ENCODE results near the gene MIAT. TPM values are rescaled to one million over a fixed set of nuclear protein-coding genes. Genes with fewer than 3 reads are reported as not detected.

The MIAT gene
- total and polyA plus RNA-seq, 4 donors, result 0.18 to 1.5 (median 0.73) TPM

DNA sequence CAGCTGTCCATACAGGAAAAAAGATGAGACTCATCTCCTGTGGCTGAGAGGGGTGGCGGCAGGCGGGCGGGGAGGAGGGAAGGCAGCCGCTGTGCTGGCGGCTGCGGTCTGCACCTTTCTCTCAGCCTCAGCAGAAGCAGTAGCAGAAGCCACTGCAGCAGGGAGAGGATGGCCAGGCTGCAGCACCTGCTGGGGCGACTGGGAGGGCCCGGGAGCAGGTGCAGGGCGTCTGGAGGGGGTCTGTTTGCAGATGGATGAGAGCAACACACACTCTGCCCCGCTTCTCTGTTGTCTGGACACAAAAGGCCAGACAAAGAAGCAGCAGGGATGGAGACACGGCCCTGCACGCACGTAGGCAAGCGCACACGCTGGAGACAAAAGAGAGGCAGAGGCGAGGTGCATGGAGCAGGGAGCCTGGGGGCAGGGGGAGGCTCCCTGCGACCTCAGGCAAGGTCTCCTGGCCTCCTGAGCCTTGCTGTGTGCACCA, 9.3 kb upstream of the MIAT start:
- peaks cover 0 to 2% (median 0%) of the 10 kb centered on the region in 4 donors for H3K27me3 ChIP-seq (ENCODE audit: control insufficient read depth in 4 of 4, insufficient read depth in 4 of 4, low read length in 3 of 4)
- H3K4me1 ChIP-seq (ENCODE audit: control insufficient read depth in 4 of 4, insufficient read depth in 4 of 4, low read length in 3 of 4), result peaks cover 0 to 10% (median under 1%) of the 10 kb centered on the region in 4 donors
- no peaks in the 10 kb centered on the region for H3K9me3 ChIP-seq (ENCODE audit: control insufficient read depth in 4 of 4, low read length in 3 of 4)
- no peak for DNase-seq (ENCODE audit: low spot score)
- H3K4me3 ChIP-seq (ENCODE audit: low read depth in 1 of 3, low read length in 3 of 3), result no peak overlapping the region
- no peak overlapping the region for H3K27ac ChIP-seq (ENCODE audit: low read depth in 1 of 2, low read length in 2 of 2)
- 27% methylated on average over 17 of the region's 17 CpGs for WGBS
- H3K9ac ChIP-seq (ENCODE audit: low read depth in 1 of 2, low read length in 2 of 2), result no peak overlapping the region
- TF ChIP-seq, protein P1, sequence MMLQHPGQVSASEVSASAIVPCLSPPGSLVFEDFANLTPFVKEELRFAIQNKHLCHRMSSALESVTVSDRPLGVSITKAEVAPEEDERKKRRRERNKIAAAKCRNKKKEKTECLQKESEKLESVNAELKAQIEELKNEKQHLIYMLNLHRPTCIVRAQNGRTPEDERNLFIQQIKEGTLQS (IDR thresholded peaks at IDR 0.05), result no peak
- no peak for TF ChIP-seq JUND (IDR thresholded peaks at IDR 0.05)
- TF ChIP-seq RAD21 (IDR thresholded peaks at IDR 0.05), result no peak
- no peak for TF ChIP-seq HNF4A (conservative IDR thresholded peaks at IDR 0.05)
- TF ChIP-seq HNF4G (IDR thresholded peaks at IDR 0.05), result no peak
- no peak for TF ChIP-seq EGR1 (IDR thresholded peaks at IDR 0.05; ENCODE audit: low read depth in 2 of 2)
- TF ChIP-seq, protein P2, sequence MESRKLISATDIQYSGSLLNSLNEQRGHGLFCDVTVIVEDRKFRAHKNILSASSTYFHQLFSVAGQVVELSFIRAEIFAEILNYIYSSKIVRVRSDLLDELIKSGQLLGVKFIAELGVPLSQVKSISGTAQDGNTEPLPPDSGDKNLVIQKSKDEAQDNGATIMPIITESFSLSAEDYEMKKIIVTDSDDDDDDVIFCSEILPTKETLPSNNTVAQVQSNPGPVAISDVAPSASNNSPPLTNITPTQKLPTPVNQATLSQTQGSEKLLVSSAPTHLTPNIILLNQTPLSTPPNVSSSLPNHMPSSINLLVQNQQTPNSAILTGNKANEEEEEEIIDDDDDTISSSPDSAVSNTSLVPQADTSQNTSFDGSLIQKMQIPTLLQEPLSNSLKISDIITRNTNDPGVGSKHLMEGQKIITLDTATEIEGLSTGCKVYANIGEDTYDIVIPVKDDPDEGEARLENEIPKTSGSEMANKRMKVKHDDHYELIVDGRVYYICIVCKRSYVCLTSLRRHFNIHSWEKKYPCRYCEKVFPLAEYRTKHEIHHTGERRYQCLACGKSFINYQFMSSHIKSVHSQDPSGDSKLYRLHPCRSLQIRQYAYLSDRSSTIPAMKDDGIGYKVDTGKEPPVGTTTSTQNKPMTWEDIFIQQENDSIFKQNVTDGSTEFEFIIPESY (IDR thresholded peaks at IDR 0.05), result no peak
- TF ChIP-seq NR2F2 (IDR thresholded peaks at IDR 0.05), result no peak
- TF ChIP-seq, protein P3, sequence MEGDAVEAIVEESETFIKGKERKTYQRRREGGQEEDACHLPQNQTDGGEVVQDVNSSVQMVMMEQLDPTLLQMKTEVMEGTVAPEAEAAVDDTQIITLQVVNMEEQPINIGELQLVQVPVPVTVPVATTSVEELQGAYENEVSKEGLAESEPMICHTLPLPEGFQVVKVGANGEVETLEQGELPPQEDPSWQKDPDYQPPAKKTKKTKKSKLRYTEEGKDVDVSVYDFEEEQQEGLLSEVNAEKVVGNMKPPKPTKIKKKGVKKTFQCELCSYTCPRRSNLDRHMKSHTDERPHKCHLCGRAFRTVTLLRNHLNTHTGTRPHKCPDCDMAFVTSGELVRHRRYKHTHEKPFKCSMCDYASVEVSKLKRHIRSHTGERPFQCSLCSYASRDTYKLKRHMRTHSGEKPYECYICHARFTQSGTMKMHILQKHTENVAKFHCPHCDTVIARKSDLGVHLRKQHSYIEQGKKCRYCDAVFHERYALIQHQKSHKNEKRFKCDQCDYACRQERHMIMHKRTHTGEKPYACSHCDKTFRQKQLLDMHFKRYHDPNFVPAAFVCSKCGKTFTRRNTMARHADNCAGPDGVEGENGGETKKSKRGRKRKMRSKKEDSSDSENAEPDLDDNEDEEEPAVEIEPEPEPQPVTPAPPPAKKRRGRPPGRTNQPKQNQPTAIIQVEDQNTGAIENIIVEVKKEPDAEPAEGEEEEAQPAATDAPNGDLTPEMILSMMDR (IDR thresholded peaks at IDR 0.05; ENCODE audit: low read depth, low read length, missing input control), result no peak
- TF ChIP-seq, protein P4, sequence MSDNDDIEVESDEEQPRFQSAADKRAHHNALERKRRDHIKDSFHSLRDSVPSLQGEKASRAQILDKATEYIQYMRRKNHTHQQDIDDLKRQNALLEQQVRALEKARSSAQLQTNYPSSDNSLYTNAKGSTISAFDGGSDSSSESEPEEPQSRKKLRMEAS (IDR thresholded peaks at IDR 0.05), result no peak
- TF ChIP-seq TAF1 (conservative IDR thresholded peaks at IDR 0.05), result no peak
- no peak for TF ChIP-seq RXRA (IDR thresholded peaks at IDR 0.05)
- no peak for TF ChIP-seq GABPA (IDR thresholded peaks at IDR 0.05 in 1 of 2, conservative IDR thresholded peaks at IDR 0.05 in 1 of 2)
- no peak for TF ChIP-seq FOXA2 (IDR thresholded peaks at IDR 0.05)
- no peak for TF ChIP-seq FOXA1 (IDR thresholded peaks at IDR 0.05)
- TF ChIP-seq, protein P5, sequence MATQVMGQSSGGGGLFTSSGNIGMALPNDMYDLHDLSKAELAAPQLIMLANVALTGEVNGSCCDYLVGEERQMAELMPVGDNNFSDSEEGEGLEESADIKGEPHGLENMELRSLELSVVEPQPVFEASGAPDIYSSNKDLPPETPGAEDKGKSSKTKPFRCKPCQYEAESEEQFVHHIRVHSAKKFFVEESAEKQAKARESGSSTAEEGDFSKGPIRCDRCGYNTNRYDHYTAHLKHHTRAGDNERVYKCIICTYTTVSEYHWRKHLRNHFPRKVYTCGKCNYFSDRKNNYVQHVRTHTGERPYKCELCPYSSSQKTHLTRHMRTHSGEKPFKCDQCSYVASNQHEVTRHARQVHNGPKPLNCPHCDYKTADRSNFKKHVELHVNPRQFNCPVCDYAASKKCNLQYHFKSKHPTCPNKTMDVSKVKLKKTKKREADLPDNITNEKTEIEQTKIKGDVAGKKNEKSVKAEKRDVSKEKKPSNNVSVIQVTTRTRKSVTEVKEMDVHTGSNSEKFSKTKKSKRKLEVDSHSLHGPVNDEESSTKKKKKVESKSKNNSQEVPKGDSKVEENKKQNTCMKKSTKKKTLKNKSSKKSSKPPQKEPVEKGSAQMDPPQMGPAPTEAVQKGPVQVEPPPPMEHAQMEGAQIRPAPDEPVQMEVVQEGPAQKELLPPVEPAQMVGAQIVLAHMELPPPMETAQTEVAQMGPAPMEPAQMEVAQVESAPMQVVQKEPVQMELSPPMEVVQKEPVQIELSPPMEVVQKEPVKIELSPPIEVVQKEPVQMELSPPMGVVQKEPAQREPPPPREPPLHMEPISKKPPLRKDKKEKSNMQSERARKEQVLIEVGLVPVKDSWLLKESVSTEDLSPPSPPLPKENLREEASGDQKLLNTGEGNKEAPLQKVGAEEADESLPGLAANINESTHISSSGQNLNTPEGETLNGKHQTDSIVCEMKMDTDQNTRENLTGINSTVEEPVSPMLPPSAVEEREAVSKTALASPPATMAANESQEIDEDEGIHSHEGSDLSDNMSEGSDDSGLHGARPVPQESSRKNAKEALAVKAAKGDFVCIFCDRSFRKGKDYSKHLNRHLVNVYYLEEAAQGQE (IDR thresholded peaks at IDR 0.05), result no peak
- no peak for TF ChIP-seq SP1 (IDR thresholded peaks at IDR 0.05)
- no peaks in the 10 kb centered on the region for H3K36me3 ChIP-seq (ENCODE audit: control insufficient read depth in 4 of 4, insufficient read depth in 3 of 4, low read depth in 1 of 4, low read length in 3 of 4)
